HFF-Myc (cell line): ENCODE data around the gene FBXL4.
A peak's percentile ranks its signal among the peaks of the same experiment; 100 is the strongest.

Experiments
- DNase-seq: peaks from one replicate; pipeline ENCODE4 v3.0.0-alpha.2; 2011; ENCODE audit warnings: low read depth; ENCODE audit errors: extremely low read depth
- H3K4me3 ChIP-seq: replicated peaks from 2 replicates; pipeline ENCODE4 v1.5.1; 2011; ENCODE audit warnings: low read depth, mild to moderate bottlenecking, control low read depth, low read length
- CTCF ChIP-seq: IDR thresholded peaks from 2 replicates; pipeline ENCODE4 v1.5.1; 2012; ENCODE audit warnings: mild to moderate bottlenecking, low read depth, low read length, control low read depth; ENCODE audit errors: missing control alignments

Gene FBXL4

DNA sequence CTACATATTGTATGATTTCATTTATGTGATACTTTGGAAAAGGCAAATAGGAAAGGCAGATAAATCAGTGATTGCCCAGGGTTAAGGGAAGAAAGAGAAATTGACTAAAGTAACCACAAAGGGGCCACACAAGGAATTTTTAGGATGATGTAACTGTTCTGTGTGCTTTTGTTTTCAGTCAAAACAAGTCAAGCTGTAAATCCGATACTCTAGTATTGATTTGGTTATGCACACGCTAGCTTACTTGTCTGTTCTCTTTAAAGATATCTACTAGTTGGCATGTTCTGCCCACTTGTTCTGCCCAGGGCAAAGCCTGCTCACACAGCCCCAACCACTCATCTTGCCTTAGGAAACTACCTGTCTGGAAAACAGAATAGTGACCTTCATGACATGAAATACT, 6.4 kb downstream of the FBXL4 start:
- no peak for TF ChIP-seq CTCF
- no peak for DNase-seq

DNA sequence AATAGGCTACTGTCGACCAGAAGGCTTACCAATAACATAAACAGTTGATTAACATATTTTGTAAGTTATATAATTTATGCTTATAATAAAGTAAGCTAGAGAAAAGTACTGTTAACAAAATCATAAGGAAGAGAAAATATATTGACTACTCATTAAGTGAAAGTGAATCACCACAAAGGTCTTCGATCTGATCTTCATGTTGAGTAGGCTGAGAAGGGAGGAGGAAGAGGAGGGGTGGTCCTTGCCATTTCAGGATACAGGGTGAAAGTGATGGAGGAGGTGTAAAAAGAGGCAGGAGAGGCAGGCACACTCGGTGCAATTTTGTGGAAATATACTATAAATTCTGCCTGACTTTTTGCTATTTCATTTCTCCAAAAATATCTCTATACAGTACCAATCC, 10.4 kb downstream of the FBXL4 start:
- TF ChIP-seq CTCF: no peak
- DNase-seq: no peak

More for the DNA sequence above, 6.4 kb downstream of the FBXL4 start:
- H3K4me3 ChIP-seq: no peak overlapping the region

DNA sequence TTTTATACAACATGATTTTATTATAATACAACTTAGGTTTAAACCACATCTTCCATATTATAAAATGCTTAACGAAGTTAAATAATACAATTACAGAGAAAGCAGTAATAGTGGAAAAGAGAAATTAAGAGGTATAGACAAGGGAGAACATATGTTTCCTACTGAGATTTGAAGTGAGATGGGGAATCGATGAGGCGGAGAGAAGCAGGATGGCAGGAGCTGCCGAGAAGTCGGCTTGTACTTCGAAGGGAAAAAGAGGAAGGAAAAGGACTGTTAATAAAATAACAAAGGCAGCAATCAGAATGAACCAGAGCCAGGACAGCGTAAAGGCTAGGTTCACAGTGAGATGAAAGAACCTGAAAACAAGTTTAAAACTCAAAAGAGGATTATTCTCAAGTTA, 15.4 kb downstream of the FBXL4 start:
- TF ChIP-seq CTCF: no peak
- no peak for DNase-seq
- no peak overlapping the region for H3K4me3 ChIP-seq

More for the DNA sequence above, 10.4 kb downstream of the FBXL4 start:
- H3K4me3 ChIP-seq: no peak overlapping the region

DNA sequence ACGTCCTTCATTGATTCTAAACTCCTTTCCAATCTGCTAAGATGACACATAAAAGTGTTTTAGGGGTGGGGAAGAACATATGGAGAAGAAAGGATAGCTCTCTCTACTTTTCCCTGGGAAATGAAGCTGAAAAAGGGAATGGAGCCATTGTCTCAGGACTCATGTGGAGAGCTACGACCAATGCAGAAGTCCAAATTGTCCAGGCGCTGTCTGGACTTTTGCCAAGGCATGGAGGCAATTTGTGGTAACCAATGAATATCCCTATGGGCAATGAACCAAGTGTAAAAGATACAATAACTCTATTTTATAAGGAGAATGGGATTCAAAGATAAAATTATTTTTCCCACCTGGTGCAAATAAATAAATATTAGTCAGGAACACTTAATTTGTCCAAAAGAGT, 16.1 kb downstream of the FBXL4 start:
- DNase-seq: no peak
- no peak overlapping the region for H3K4me3 ChIP-seq
- no peak for TF ChIP-seq CTCF

- H3K4me3 ChIP-seq: no peak overlapping the region
- peak; percentile 35 for DNase-seq
- TF ChIP-seq CTCF: no peak
These were observed 18.2 kb downstream of the FBXL4 start for GRCh38 chr6:98929498-98930060.

DNA sequence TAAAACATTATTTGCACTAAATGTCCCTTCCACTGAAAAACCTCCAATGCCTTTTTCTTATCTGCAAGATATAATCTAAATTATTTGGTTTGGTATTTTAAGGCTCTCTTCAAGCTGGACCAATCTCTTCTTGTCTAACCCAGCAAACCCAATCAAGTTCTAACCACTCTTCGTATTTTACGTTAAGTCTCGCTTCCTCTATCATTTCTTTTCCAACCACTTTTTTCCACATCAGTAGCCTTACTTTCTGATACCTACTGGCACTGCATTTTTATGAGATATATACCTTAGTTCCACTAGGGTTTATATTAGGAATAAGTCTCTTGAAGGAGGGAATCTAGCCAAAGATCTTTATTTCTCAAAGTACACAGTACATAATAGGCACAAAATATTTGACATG, 19.1 kb downstream of the FBXL4 start:
- no peak overlapping the region for H3K4me3 ChIP-seq
- DNase-seq: no peak
- TF ChIP-seq CTCF: no peak

GRCh38 chr6:98927534-98927933, 20.2 kb downstream of the FBXL4 start:
- no peak for TF ChIP-seq CTCF
- no peak for DNase-seq
- H3K4me3 ChIP-seq: no peak overlapping the region
